ENCODE data around the gene ZNF618. TPM values are rescaled to one million over a fixed set of nuclear protein-coding genes. Genes with fewer than 3 reads are reported as not detected.

The ZNF618 gene
- total RNA-seq, 1 experiment from 2014 or later: 4.2 TPM

- Histone ChIP-seq H3K27me3 (ENCODE audit: low read length) (no peaks in the 10 kb centered on the region), H3K4me2 (ENCODE audit: low read length) (no peak overlapping the region), H3K36me3 (ENCODE audit: low read depth, low read length) (no peaks in the 10 kb centered on the region; the same call in 1 of the 2 replicates), H3K27ac (ENCODE audit: low read length) (no peak overlapping the region), H3K4me1 (ENCODE audit: insufficient read depth, low read length) (no peaks in the 10 kb centered on the region), H4K20me1 (ENCODE audit: low read length) (no peaks in the 10 kb centered on the region), H3K9me3 (ENCODE audit: low read length) (no peaks in the 10 kb centered on the region), H3K79me2 (ENCODE audit: low read length) (no peaks in the 10 kb centered on the region), H3K9ac (ENCODE audit: low read length) (no peak overlapping the region), H3F3A (ENCODE audit: low read length, unreplicated experiment) (no peaks in the 10 kb centered on the region), H3K4me3 (ENCODE audit: low read length) (no peak overlapping the region), H3K9me2 (replicated peaks; ENCODE audit: low read length) (no peaks in the 10 kb centered on the region), H2AFZ (ENCODE audit: low read length) (no peak overlapping the region)
- CTCF ChIA-PET: no interaction called here
- POLR2A ChIA-PET (ENCODE audit: unreplicated experiment): no interaction called here
- ATAC-seq (no peak), DNase-seq (no peak)
- TF ChIP-seq EZH2 (IDR thresholded peaks at IDR 0.05; ENCODE audit: low read length, unreplicated experiment): no peak
- no peak for TF ChIP-seq CTCF (conservative IDR thresholded peaks at IDR 0.05; ENCODE audit: low read depth, low read length)
- TF ChIP-seq EZH2phosphoT487 (IDR thresholded peaks at IDR 0.05; ENCODE audit: borderline replicate concordance, low read length): no peak
- intact Hi-C loops (cut with micrococcal nuclease): no loop called here
- BruUV-seq (replicated peaks): no TSS peak
Observed at GRCh38 chr9:113964495-113965170, 88.5 kb downstream of the ZNF618 start.

- no peak for TF ChIP-seq EZH2 (IDR thresholded peaks at IDR 0.05; ENCODE audit: low read length, unreplicated experiment)
- TF ChIP-seq EZH2phosphoT487 (IDR thresholded peaks at IDR 0.05; ENCODE audit: borderline replicate concordance, low read length): no peak
- no peak for TF ChIP-seq CTCF (conservative IDR thresholded peaks at IDR 0.05; ENCODE audit: low read depth, low read length)
- H4K20me1 ChIP-seq (ENCODE audit: low read length): no peaks in the 10 kb centered on the region
- no peaks in the 10 kb centered on the region for H3K9me3 ChIP-seq (ENCODE audit: low read length)
- no peaks in the 10 kb centered on the region for H3K4me1 ChIP-seq (ENCODE audit: insufficient read depth, low read length)
- no peak overlapping the region for H3K27ac ChIP-seq (ENCODE audit: low read length)
- no peaks in the 10 kb centered on the region for H3K27me3 ChIP-seq (ENCODE audit: low read length)
- no peak overlapping the region for H3K4me2 ChIP-seq (ENCODE audit: low read length)
- ChIA-PET CTCF (no interaction called here), POLR2A (ENCODE audit: unreplicated experiment) (no interaction called here)
- no peaks in the 10 kb centered on the region for H3F3A ChIP-seq (ENCODE audit: low read length, unreplicated experiment)
- no peak overlapping the region for H3K4me3 ChIP-seq (ENCODE audit: low read length)
- ATAC-seq (no peak), DNase-seq (no peak)
- no peaks in the 10 kb centered on the region for H3K79me2 ChIP-seq (ENCODE audit: low read length)
- no peak overlapping the region for H3K9ac ChIP-seq (ENCODE audit: low read length)
- intact Hi-C loops (cut with micrococcal nuclease): no loop called here
- H2AFZ ChIP-seq (ENCODE audit: low read length): no peak overlapping the region
- no peaks in the 10 kb centered on the region; the same call in 1 of the 2 replicates for H3K36me3 ChIP-seq (ENCODE audit: low read depth, low read length)
- no TSS peak for BruUV-seq (replicated peaks)
- no peaks in the 10 kb centered on the region for H3K9me2 ChIP-seq (replicated peaks; ENCODE audit: low read length)
Observed at GRCh38 chr9:113966394-113966793, 90.3 kb downstream of the ZNF618 start.

- Histone ChIP-seq H3K4me1 (ENCODE audit: insufficient read depth, low read length) (no peaks in the 10 kb centered on the region), H3K4me3 (ENCODE audit: low read length) (no peak overlapping the region), H3K9ac (ENCODE audit: low read length) (no peak overlapping the region), H3K9me2 (replicated peaks; ENCODE audit: low read length) (no peaks in the 10 kb centered on the region), H3K9me3 (ENCODE audit: low read length) (no peaks in the 10 kb centered on the region), H3K27ac (ENCODE audit: low read length) (no peak overlapping the region), H3F3A (ENCODE audit: low read length, unreplicated experiment) (no peaks in the 10 kb centered on the region), H4K20me1 (ENCODE audit: low read length) (no peaks in the 10 kb centered on the region), H3K36me3 (ENCODE audit: low read depth, low read length) (no peaks in the 10 kb centered on the region; the same call in 1 of the 2 replicates), H3K27me3 (ENCODE audit: low read length) (no peaks in the 10 kb centered on the region), H3K79me2 (ENCODE audit: low read length) (no peaks in the 10 kb centered on the region), H2AFZ (ENCODE audit: low read length) (no peak overlapping the region), H3K4me2 (ENCODE audit: low read length) (no peak overlapping the region)
- ATAC-seq (no peak), DNase-seq (no peak)
- intact Hi-C loops (cut with micrococcal nuclease): no loop called here
- TF ChIP-seq EZH2phosphoT487 (IDR thresholded peaks at IDR 0.05; ENCODE audit: borderline replicate concordance, low read length) (no peak), EZH2 (IDR thresholded peaks at IDR 0.05; ENCODE audit: low read length, unreplicated experiment) (no peak), CTCF (conservative IDR thresholded peaks at IDR 0.05; ENCODE audit: low read depth, low read length) (no peak)
- CTCF ChIA-PET: no interaction called here
- POLR2A ChIA-PET (ENCODE audit: unreplicated experiment): no interaction called here
- BruUV-seq (replicated peaks): no TSS peak
Observed at GRCh38 chr9:113967380-113967779, 91.3 kb downstream of the ZNF618 start.

Data from PC-3 (cell line).